HG02943 (cell line): ENCODE results near the gene NMT1.

Experiments
- ATAC-seq: cut with Tn5 transposase; IDR thresholded peaks from one replicate; pipeline ENCODE4 v1.9.1; 2021; ENCODE audit warnings: mild to moderate bottlenecking, low read depth, moderate library complexity; ENCODE audit not compliant: unreplicated experiment

NMT1 gene

GRCh38 chr17:45073414-45074070 lies 12.4 kb downstream of the NMT1 start:
- no peak for ATAC-seq

- no peak for ATAC-seq
Observed at GRCh38 chr17:45077643-45078042, 16.5 kb downstream of the NMT1 start.

- ATAC-seq = no peak
Observed at GRCh38 chr17:45081047-45081703, 20.1 kb downstream of the NMT1 start.

- no peak for ATAC-seq
Observed at GRCh38 chr17:45086391-45086790, 25.3 kb downstream of the NMT1 start.

DNA sequence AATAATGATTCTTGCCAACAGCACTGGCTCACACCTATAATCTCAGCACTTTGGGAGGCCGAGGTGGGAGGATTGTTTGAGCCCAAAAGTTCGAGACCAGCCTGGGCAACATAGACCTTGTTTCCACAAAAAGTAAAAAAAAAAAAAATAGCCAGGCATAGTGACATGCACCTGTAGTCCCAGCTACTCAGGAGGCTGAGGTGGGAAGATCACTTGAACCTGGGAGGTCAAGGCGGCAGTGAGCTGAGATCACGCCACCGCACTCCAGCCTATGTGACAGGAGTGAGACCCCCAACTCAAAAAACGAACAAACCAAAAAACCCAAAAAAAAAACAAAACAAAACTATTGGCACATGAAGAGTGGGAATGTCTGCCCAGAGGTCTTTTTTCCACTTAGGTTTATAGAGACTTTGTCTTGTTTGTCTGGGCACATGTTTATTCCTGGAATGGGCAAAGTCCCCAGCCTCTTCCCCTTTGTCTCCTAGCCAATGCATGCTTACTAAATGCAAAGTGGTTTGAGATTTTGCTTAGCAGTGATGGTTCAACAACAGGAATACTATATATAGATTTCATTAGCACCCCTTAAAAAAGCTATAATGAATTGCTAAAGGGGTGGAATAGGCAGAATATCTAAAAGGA lies 25.9 kb downstream of the NMT1 start:
- ATAC-seq = no peak

DNA sequence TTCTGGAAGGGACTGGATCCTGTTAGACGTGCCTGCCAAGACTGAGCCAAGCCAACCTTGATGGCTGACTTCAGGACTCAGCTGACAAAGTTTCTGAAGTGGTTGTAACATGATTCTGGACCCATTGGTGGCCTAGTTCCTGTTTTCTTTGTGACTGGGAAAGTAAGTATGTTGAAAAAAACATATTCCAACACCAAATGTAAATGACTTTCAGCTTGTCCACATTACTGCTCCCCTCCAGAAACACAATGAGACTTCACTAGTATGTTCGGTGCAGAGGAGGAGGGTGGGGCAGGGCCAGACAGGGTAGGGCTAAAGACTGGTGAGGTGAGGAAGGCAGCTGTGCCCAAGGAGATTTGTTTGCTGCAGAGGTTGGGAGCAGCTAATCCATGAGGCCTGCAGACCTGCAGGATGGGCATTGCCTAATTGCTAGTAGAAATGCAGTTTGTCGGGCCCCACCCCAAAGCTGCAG lies 26.4 kb downstream of the NMT1 start:
- ATAC-seq = no peak

GRCh38 chr17:45087978-45088377 lies 26.9 kb downstream of the NMT1 start:
- ATAC-seq = no peak

- ATAC-seq = no peak
Observed at GRCh38 chr17:45088741-45089140, 27.6 kb downstream of the NMT1 start.

GRCh38 chr17:45090711-45091110 lies 29.6 kb downstream of the NMT1 start:
- ATAC-seq = no peak

GRCh38 chr17:45091778-45092425 lies 30.8 kb downstream of the NMT1 start:
- ATAC-seq = no peak

- no peak for ATAC-seq
Observed at GRCh38 chr17:45092911-45093430, 31.9 kb downstream of the NMT1 start.

DNA sequence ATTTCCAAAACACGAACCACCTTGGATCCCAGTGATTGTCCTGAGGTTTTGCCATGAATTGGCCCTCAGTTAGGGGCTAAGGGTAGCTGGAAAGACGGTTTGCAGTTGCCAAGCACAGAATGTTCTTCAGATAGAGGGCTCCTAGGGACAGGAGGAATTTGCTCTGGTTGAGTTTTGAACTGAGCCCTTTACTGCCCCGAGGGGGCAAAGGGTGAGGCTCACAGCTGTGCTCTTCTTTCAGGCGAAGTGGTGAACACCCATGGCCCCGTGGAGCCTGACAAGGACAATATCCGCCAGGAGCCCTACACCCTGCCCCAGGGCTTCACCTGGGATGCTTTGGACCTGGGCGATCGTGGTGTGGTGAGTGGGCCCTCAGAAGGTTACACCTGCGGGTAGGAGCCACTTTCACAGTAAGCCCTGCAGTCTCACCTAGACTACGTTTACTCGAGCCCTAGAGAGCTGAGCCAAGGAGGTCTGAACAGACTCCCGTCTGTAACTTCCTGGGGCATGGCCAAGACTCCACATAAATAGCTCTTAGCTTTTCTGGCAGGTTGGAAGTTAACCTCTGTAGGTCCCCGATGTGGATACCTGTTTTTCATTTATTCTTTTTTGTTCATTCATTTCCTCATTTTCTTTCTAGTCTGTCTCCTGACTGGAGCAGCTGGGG lies 32.5 kb downstream of the NMT1 start:
- ATAC-seq = no peak

DNA sequence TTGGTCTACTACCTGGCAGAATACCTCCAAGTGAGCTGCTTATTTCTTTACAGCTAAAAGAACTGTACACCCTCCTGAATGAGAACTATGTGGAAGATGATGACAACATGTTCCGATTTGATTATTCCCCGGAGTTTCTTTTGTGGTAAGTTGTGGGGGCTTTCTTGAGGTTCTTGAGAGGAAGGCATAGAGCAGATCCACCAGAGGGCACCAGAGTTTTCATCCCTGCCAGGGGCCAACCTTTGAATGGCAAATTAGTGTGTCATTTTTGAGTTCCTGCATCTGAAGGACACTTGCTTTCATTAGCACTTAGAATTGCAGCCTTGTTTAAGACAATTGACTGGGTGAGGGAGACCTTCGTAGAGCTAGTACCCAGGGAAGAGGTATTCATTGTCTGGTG lies 35.0 kb downstream of the NMT1 start:
- no peak for ATAC-seq

GRCh38 chr17:45096926-45097325 lies 35.8 kb downstream of the NMT1 start:
- ATAC-seq = no peak

DNA sequence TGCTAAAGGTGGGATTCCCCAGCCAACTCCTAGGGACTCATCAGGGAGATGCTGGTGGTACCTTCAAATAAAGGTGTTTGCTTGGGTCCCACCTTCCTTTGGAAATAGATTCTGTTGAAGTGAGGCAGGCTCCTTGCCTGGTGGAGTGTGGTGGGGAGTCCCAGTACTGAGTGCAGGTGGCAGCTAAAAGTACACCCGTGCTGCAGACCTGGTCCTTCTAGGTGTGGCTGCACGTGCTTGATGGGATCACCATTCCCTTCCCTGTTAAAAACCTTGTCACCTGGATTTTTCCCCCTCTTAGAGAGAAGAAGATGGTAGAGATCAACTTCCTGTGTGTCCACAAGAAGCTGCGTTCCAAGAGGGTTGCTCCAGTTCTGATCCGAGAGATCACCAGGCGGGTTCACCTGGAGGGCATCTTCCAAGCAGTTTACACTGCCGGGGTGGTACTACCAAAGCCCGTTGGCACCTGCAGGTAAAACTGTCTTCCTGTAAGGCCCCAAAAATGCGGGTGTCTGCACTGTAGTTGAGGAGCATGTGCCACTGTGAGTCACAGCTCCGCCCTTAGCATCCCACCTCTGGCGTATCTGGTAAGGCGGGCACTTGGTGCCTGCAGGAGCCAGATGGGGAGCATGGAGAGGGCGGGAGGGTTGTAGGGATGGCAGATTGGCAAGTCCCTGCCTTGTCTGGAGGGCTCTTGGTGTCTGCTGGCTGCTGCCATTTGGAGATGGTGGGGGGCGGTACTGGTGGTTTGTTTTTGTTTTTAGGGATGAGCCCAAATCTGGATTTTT lies 37.2 kb downstream of the NMT1 start:
- ATAC-seq = no peak

DNA sequence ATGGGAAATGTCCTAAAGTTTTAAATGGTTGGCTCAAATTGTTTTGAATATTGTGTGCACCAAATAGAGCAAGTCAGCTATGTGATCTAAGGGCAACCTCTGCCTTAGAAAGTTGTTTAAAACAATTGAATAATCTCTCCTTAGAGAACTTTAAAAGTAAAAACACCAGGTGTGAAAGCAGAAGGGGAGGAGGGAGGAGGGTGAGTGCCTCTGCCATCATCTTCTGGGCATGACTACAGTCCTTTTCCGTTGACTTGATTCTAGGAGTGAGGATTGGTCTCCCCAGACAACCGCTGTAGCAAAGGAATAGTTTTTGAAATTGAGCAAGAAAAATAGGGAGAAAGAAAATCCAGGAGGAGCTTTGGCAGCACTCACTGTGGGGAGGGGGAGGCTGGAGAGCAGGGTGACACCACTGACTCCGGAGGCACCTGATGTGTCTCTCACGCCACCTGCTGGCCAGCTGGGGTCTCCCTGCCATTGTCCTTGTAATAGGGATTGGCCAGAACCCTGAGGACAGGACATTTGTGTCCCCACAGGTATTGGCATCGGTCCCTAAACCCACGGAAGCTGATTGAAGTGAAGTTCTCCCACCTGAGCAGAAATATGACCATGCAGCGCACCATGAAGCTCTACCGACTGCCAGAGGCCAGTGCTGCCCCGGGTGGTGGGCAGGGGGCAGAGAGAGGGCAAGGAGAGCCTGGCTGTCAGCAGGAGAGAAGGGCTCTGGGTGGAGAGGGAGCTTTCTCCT lies 37.9 kb downstream of the NMT1 start:
- ATAC-seq = no peak

DNA sequence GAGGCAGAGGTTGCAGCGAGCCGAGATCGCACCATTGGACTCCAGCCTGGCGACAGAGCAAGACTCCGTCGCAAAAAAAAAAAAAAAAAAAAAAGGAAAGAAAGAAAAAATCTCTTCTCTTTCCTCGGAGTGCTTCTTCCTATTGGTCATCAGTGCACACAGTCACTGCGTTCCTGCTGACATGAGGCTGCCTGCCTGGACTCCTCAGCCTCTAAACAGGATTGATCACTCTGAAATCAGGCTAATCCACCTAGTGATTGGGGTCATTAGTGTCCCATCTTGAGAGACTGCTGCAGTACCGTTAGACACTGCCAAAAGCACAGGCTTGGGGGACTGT lies 40.4 kb downstream of the NMT1 start:
- no peak for ATAC-seq

DNA sequence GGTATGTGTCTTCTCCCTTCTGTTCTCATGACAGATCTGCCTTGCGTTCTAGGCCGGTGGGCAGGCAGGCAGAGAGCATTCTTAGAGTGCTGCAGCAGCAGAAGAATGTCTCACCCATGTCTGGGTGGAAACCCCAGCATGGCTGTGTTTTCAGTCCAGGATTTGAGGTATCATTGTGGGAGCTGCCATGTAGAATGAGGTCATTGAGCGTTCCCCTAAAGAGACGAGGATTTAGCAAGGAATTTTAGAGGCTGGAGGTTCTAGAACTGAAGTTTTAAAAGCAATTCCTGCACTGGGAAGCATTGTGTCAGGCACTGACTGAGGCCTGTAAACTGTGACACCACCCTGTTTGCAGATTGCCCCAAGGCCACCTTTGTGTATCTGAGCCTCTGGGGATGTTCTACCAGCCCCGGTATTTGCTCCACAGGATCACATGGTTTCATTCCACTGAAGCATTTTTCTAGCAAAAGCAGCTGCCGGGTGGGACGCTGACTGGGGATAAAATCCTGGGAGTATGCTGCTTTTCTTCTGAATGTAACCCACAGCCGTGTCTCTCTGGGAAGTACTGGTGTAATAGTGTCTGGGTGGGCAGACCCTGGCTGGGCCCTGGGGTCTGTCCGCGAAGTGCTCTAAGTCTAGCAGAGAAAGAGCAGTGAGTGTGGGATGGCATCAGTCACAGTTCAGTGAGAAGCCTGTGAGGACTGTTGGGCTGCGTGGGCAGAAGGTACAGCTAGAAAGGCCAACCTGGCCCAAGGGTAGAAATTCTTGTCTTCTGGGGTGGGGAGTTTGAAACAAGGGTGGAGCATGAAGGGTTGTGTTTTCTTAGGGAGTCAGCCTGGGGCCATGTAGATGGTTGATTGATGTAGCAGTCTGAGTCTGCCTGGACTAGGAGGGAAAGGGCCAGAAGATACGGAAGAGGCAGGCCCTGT lies 41.0 kb downstream of the NMT1 start:
- no peak for ATAC-seq
